BE2C (cell line): ENCODE data around the gene BEGAIN.

ENCODE experiments used
- DNase-seq: peaks from one replicate; pipeline ENCODE4 v3.0.0-alpha.2; 2020
- H3K27me3 ChIP-seq: fragments of 250-450 bp; sonication (Bioruptor Pico); 2 replicates; pipeline ENCODE4 v1.5.1; 2020; ENCODE audit warnings: mild to moderate bottlenecking
- H3K36me3 ChIP-seq: fragments of 250-450 bp; sonication (Bioruptor Pico); 2 replicates; pipeline ENCODE4 v1.5.1; 2020; ENCODE audit warnings: mild to moderate bottlenecking
- H3K4me1 ChIP-seq: fragments of 250-450 bp; sonication (Bioruptor Pico); 2 replicates; pipeline ENCODE4 v1.5.1; 2020
- H3K4me3 ChIP-seq: 2 replicates; pipeline ENCODE4 v1.5.1; 2011; ENCODE audit warnings: low read depth, low read length
- H3K9me3 ChIP-seq: fragments of 250-450 bp; sonication (Bioruptor Pico); 2 replicates; pipeline ENCODE4 v1.5.1; 2020
- CTCF ChIP-seq: IDR thresholded peaks from 2 replicates; pipeline ENCODE4 v1.5.1; 2012; ENCODE audit warnings: mild to moderate bottlenecking, low read depth, low read length

BEGAIN gene

GRCh38 chr14:100531152-100532121 lies 55.8 kb downstream of the BEGAIN start:
- no peak for TF ChIP-seq CTCF
- H3K9me3 ChIP-seq = no peaks in the 10 kb centered on the region
- H3K4me1 ChIP-seq = peaks cover 18% of the 10 kb centered on the region
- H3K4me3 ChIP-seq = no peak overlapping the region
- H3K36me3 ChIP-seq = no peaks in the 10 kb centered on the region
- DNase-seq = peak; percentile 10
- no peaks in the 10 kb centered on the region for H3K27me3 ChIP-seq

DNA sequence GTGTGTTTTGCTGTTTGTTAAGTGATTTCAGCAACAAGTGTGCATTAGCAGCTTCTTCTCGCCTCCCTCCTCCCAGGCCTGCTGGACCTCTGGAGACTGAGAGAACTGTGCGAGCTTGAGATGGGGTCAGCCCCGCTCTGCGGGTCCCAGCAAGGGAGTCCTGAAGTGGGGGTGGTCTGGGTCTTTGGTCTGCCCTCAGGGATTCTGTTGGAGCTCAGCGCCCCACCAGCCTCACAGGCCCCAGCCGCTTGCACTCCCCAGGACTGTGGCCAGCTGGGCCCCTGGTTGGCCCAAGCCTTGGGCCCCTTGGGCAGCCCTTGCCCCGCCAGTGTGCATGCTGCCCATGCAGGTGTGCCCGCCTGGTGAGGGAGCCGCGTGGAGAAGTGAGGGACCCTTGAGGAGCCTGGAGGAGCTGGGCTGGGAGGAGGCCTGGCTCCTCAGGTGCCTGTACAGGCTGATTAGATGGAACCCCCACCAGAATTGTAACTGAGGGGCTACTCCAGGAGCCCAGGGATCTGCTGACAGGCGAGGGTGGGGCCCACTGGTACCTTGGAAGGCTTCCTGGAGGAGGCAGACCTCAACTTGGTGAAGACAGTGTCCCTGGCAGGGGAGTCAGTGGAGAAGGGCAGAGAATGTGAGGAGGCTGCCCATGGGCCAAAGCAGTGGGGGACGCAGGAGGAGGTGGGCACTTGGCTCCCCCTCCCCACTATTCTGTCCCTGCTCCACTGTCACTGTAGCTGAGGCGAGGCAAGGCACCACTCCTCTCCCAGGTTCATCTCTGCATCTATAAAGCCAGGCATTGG lies 56.7 kb downstream of the BEGAIN start:
- no peaks in the 10 kb centered on the region for H3K27me3 ChIP-seq
- no peak for TF ChIP-seq CTCF
- no peak overlapping the region for H3K4me3 ChIP-seq
- H3K36me3 ChIP-seq = no peaks in the 10 kb centered on the region
- DNase-seq = no peak
- peaks cover 18% of the 10 kb centered on the region for H3K4me1 ChIP-seq
- H3K9me3 ChIP-seq = no peaks in the 10 kb centered on the region

DNA sequence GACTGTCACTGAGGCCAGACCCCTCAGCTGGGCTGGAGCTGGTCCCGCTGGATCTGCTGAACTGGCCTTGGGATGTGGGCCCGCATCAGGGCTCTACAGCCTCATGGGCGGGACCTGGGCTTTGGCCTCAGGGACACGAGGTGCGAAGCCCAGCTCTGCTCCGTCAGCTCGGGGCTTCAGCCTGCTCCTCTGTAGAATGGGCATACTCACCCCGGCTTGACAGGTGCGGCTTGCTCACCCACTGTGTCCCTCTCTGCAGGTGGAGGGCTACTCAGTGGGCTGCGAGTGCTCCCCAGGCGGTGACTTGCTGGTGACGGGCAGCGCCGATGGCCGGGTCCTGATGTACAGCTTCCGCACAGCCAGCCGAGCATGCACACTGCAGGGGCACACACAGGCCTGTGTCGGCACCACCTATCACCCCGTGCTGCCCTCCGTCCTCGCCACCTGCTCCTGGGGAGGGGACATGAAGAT lies 57.6 kb downstream of the BEGAIN start:
- Histone ChIP-seq H3K36me3 (no peaks in the 10 kb centered on the region), H3K4me1 (peaks cover 11% of the 10 kb centered on the region), H3K4me3 (no peak overlapping the region), H3K27me3 (no peaks in the 10 kb centered on the region), H3K9me3 (no peaks in the 10 kb centered on the region)
- peak; percentile 8 for DNase-seq
- no peak for TF ChIP-seq CTCF

DNA sequence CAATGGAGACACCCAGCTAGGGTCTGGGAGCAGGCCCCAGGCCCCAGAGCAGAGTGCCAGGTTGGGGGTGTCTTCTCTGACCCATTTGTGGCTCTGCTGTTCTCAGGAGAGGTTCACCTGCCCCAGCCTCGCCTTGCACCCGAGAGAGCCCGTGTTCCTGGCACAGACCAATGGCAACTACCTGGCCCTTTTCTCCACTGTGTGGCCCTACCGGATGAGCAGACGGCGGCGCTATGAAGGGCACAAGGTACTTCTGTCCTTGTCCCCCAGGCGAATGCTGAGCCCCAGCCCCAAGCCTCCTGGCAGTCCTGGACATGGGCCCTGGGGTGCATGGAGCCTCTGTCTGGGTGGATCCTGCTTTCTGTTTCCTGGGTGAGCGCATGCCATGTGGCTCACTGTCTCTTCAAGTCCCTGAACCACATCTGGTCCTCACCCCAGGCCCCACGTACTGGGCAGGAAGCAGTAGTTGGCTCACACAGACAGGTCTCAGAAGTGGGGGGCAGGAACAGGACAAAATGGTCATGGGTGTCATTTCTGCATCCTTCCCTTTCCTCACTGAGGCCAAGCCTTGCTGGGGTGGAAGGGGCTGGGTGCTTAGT lies 58.2 kb downstream of the BEGAIN start:
- H3K4me3 ChIP-seq = no peak overlapping the region

DNA sequence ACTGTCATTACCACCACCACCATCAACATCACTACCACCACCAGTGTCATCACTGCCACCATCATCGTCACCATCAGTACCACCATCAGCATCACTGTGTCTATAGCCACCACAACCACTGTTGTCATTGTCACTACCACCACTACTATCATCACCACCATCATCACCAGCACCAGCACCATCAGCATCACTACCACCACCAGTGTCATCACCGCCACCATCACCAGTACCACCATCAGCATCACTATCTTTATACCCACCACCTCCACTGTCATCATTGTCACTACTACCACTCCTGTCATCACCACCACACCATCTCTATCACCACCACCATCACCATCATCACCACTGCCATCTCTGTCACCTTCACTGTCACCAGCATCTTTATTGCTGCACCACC lies 60.6 kb downstream of the BEGAIN start:
- DNase-seq = no peak
- H3K4me3 ChIP-seq = no peak overlapping the region
- no peak for TF ChIP-seq CTCF
- no peaks in the 10 kb centered on the region for H3K9me3 ChIP-seq
- no peaks in the 10 kb centered on the region for H3K36me3 ChIP-seq
- no peaks in the 10 kb centered on the region for H3K4me1 ChIP-seq
- H3K27me3 ChIP-seq = no peaks in the 10 kb centered on the region

More for the DNA sequence above, 58.2 kb downstream of the BEGAIN start:
- TF ChIP-seq CTCF = no peak
- Histone ChIP-seq H3K9me3 (no peaks in the 10 kb centered on the region), H3K27me3 (no peaks in the 10 kb centered on the region), H3K4me1 (peaks cover 5% of the 10 kb centered on the region), H3K36me3 (no peaks in the 10 kb centered on the region)
- no peak for DNase-seq
